SK-N-MC (cell line): ENCODE measurements around the gene DHODH.

Source experiments
- EZH2 ChIP-seq: fragments of 200-600 bp; sonication (generic); IDR thresholded peaks from one replicate; pipeline ENCODE4 v1.6.1; 2017; ENCODE audit warnings: antibody characterized with exemption
- FOXP2 ChIP-seq: optimal IDR thresholded peaks from 2 replicates; pipeline ENCODE3; 2011; ENCODE audit warnings: mild to moderate bottlenecking, moderate library complexity; ENCODE audit not compliant: insufficient read depth; ENCODE audit errors: extremely low read length, control extremely low read depth
- POLR2AphosphoS5 ChIP-seq: IDR thresholded peaks from 2 replicates; pipeline ENCODE4 v1.6.1; 2012; ENCODE audit warnings: mild to moderate bottlenecking, low read depth, low read length, borderline replicate concordance

- TF ChIP-seq EZH2, result no peak
- TF ChIP-seq POLR2AphosphoS5, result no peak
- no peak for TF ChIP-seq FOXP2
Observed at GRCh38 chr16:72068930-72069329, 60.4 kb downstream of the DHODH start.
